ENCODE results near the gene C11orf21. TPM values are rescaled to one million over a fixed set of nuclear protein-coding genes. Genes with fewer than 3 reads are reported as not detected.

Gene C11orf21
- total and polyA plus RNA-seq, 2 of the 8 experiments (the other 6 are each of a cell fraction or from before 2014, with no cell fraction given) = not detected

- Histone ChIP-seq H3K23ac (ENCODE audit: insufficient read length) (no peak overlapping the region), H3K18ac (ENCODE audit: extremely low read depth, low read length) (no peak overlapping the region), H2BK5ac (ENCODE audit: low read depth, low read length) (no peak overlapping the region), H3K4me2 (ENCODE audit: insufficient read depth in 1 of 2, low read depth in 2 of 2, low read length in 2 of 2) (no peak overlapping the region), H3K79me2 (ENCODE audit: control insufficient read depth in 1 of 2, insufficient read depth in 2 of 2, low read length in 2 of 2) (no peaks in the 10 kb centered on the region), H2BK12ac (ENCODE audit: low read depth, low read length) (no peak overlapping the region), H3K4me3 (ENCODE audit: extremely low read depth in 1 of 4, insufficient read depth in 2 of 4, low read depth in 3 of 4, low read length in 4 of 4) (no peak overlapping the region), H3K14ac (ENCODE audit: insufficient read length) (no peak overlapping the region), H3K79me1 (ENCODE audit: low read depth, low read length) (no peaks in the 10 kb centered on the region), H2AFZ (ENCODE audit: low read length) (no peak overlapping the region), H4K5ac (ENCODE audit: insufficient read length, low read depth, low read length) (no peak overlapping the region), H3K27ac (ENCODE audit: low read depth, low read length) (no peak overlapping the region), H3K4ac (replicated peaks; ENCODE audit: insufficient read length, low read depth, low read length) (no peak overlapping the region), H3K9ac (replicated peaks in 1 of 4; ENCODE audit: extremely low read depth in 1 of 4, low read depth in 3 of 4, low read length in 3 of 4) (no peak overlapping the region), H2AK5ac (ENCODE audit: low read depth, low read length) (no peak overlapping the region), H3K27me3 (replicated peaks in 1 of 4; ENCODE audit: control insufficient read depth in 3 of 4, extremely low read depth in 1 of 4, insufficient read depth in 3 of 4, low read length in 3 of 4) (no peaks in the 10 kb centered on the region; a peak in 1 of 7 replicates), H4K91ac (replicated peaks; ENCODE audit: insufficient read length, low read length) (no peak overlapping the region), H3K23me2 (ENCODE audit: low read depth, low read length) (no peaks in the 10 kb centered on the region), H4K8ac (ENCODE audit: extremely low read depth, insufficient read depth, low read length) (peak overlapping the region; percentile 79; the same call in 1 of the 2 replicates), H3K4me1 (replicated peaks in 1 of 4; ENCODE audit: control insufficient read depth in 3 of 4, insufficient read depth in 4 of 4, low read length in 3 of 4) (no peaks in the 10 kb centered on the region), H2BK120ac (replicated peaks; ENCODE audit: low read depth, low read length) (no peak overlapping the region), H3K56ac (replicated peaks; ENCODE audit: insufficient read length, low read depth, low read length) (no peak overlapping the region), H4K20me1 (replicated peaks in 1 of 2; ENCODE audit: control insufficient read depth in 1 of 2, insufficient read depth in 2 of 2, low read length in 2 of 2) (peaks cover 0 to 2% of the 10 kb centered on the region in 2 experiments), H3K9me3 (ENCODE audit: insufficient read depth in 2 of 2, low read depth in 1 of 2, low read length in 1 of 2) (no peaks in the 10 kb centered on the region), H3K36me3 (ENCODE audit: control insufficient read depth in 2 of 4, insufficient read depth in 4 of 4, low read length in 3 of 4) (no peaks in the 10 kb centered on the region), H2BK15ac (ENCODE audit: low read length) (no peak overlapping the region), H2BK20ac (ENCODE audit: low read length) (no peak overlapping the region)
- ChIA-PET CTCF (ENCODE audit: partially characterized antibody) (interaction anchor here (0.6 to 1.3 kb wide), 8 partner anchors 9 to 886 kb away, joined by 3 to 4 read pairs (median 3); no protein-coding TSS in a partner anchor), POLR2A (ENCODE audit: partially characterized antibody) (interaction anchor here (1.6 kb wide), 1 partner anchor 64 kb away, joined by 6 read pairs; the partner anchor contains the start of gene CD81)
- no peak for DNase-seq (ENCODE audit: low read depth in 1 of 2, low spot score in 2 of 2)
- no peak for FAIRE-seq
- WGBS, 2 experiments (ENCODE audit: extremely low coverage in 1 of 2, insufficient coverage in 1 of 2, insufficient read length in 1 of 2, insufficient replicate concordance in 2 of 2, low coverage in 1 of 2, low lambda C conversion rate in 2 of 2, missing lambda C conversion rate in 1 of 2) = 91% methylated on average over 33 of the region's 34 CpGs; no CpG with 5 or more reads in 1 of the 2 experiments
- TF ChIP-seq EGR1 (IDR thresholded peaks at IDR 0.05; ENCODE audit: borderline replicate concordance, low read depth, low read length) (no peak), KDM4A (IDR thresholded peaks at IDR 0.05; ENCODE audit: low read depth, low read length, severe bottlenecking) (no peak), ASH2L (IDR thresholded peaks at IDR 0.05; ENCODE audit: low read length) (no peak), ATF2 (IDR thresholded peaks at IDR 0.05; ENCODE audit: low read length) (no peak), SIRT6 (IDR thresholded peaks at IDR 0.05; ENCODE audit: low read length) (no peak), RNF2 (IDR thresholded peaks at IDR 0.05; ENCODE audit: borderline replicate concordance, low read depth, low read length, missing control alignments, poor library complexity, severe bottlenecking) (no peak), TEAD4 (IDR thresholded peaks at IDR 0.05; ENCODE audit: low read depth, low read length) (no peak), TBP (IDR thresholded peaks at IDR 0.05; ENCODE audit: low read depth, low read length) (no peak), CREB1 (IDR thresholded peaks at IDR 0.05) (no peak), SP4 (IDR thresholded peaks at IDR 0.05; ENCODE audit: low read length) (no peak), TAF1 (IDR thresholded peaks at IDR 0.05; ENCODE audit: low read depth, low read length) (no peak)
These were observed 11.6 kb upstream of the C11orf21 start for GRCh38 chr11:2313051-2313951.

Measured in H1 (cell line).